ENCODE measurements around the gene C2CD2. TPM values are rescaled to one million over a fixed set of nuclear protein-coding genes. Genes with fewer than 3 reads are reported as not detected.
"Not testable (repeated sequence)": the region's sequence is repeated elsewhere in the genome, so short reads cannot be mapped to it uniquely, and the experiment has no call there.

The C2CD2 gene
- total RNA-seq: 10 to 100 TPM; 28.0 to 43.1 TPM
- long read RNA-seq, donor 1, full-length matches to known transcripts: 3 of 8 reads
- long read RNA-seq, donor 1, partial matches to known transcripts: 2 of 8 reads
- long read RNA-seq, donor 1, other reads (novel, unspliced or antisense): 3 of 8 reads
- long read RNA-seq, donor 2, partial matches to known transcripts: 0 of 16 reads
- long read RNA-seq, donor 2, other reads (novel, unspliced or antisense): 16 of 16 reads

GRCh38 chr21:41953831-41954653, at the start of gene C2CD2:
Gene C2CD2, minus strand, starts transcription at chr21:41954018. Its CDS starts 370 bp downstream, at chr21:41953648.
- intact Hi-C loops (cut with DNase I): no loop called here
- DNase-seq (ENCODE audit: low spot score): peak; percentile 91

- DNase-seq (ENCODE audit: low spot score): no peak
- intact Hi-C loops (cut with DNase I): loop anchor here in 1 of 2 donors (10.0 kb wide), 1 partner anchor 78 kb away; no protein-coding TSS in a partner anchor
Observed at GRCh38 chr21:42003051-42003461, 49.2 kb upstream of the C2CD2 start.

DNA sequence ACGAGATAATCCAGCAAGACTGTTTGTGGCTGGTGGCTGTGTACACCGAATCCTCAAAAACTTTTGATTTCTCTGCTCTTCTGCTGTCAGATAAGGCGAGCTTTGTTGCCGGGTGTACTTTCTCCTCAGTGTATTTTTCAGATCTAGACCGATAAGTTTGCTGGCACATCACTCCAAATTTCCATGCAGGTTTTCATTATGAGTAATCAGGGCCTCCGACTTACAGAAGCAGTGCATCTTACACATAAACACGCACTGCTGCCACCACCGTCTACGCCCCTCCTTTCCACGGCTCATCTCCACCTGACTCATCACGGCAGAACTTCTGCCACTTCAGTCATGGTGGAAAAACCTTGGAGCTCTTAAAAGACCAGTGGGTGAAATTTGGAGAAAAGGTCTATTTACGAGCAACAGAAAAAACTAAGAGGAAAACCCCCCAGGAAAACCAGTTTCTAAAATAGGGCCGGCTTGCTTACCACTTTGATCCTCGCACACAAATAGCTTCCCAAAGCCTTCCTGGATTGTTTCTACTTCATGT, 48.7 kb upstream of the C2CD2 start:
- no peak for DNase-seq (ENCODE audit: low spot score)
- intact Hi-C loops (cut with DNase I): loop anchor here in 1 of 2 donors (10.0 kb wide), 1 partner anchor 78 kb away; no protein-coding TSS in a partner anchor

DNA sequence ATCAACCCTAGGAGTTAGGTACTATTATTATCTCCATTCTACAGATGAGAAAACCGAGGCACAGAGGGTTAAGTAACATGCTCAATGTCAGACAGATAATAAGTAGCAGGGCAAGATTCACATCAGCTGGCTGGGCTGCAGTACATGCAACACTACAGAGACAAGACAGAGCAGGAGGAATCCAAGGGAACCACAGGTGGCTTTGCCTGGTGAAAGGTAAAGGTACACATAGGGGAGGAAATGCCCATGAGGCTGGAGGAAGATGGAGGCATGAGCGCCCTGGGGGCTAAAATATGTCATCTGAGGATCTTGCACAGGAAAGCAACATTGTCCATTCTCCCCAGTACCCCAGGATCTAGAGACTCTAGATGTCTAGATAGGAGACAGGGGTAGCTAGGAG, 48.0 kb upstream of the C2CD2 start:
- intact Hi-C loops (cut with DNase I): loop anchor here in 1 of 2 donors (10.0 kb wide), 1 partner anchor 77 kb away; no protein-coding TSS in a partner anchor
- no peak for DNase-seq (ENCODE audit: low spot score)

- DNase-seq (ENCODE audit: low spot score): no peak
- intact Hi-C loops (cut with DNase I): loop anchor here in 1 of 2 donors (10.0 kb wide), 1 partner anchor 76 kb away; no protein-coding TSS in a partner anchor
Observed at GRCh38 chr21:42000908-42001307, 47.1 kb upstream of the C2CD2 start.

GRCh38 chr21:41997657-41998056, 43.8 kb upstream of the C2CD2 start:
- intact Hi-C loops (cut with DNase I): no loop called here
- DNase-seq (ENCODE audit: low spot score): no peak

DNA sequence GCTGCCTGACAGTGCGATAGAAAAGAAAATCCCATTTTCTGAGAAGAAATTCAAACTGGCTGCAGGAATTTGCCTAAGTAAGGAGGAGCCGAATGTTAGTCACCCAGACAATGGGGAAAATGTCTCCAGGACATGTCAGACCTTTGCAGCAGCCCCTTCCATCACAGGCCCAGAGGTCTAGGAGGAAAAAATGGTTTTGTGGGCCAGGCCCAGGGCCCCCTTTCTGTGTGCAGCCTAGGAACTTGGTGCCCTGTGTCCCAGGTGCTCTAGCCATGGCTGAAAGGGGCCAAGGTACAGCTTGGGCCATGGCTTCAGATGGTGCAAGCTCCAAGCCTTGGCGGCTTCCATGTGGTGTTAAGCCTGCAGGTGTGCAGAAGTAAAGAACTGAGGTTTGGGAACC, 41.8 kb upstream of the C2CD2 start:
- intact Hi-C loops (cut with DNase I): no loop called here
- no peak for DNase-seq (ENCODE audit: low spot score)

GRCh38 chr21:41994613-41995012, 40.8 kb upstream of the C2CD2 start:
- intact Hi-C loops (cut with DNase I); DNase-seq (ENCODE audit: low spot score): not testable (repeated sequence)

GRCh38 chr21:41993744-41994143, 39.9 kb upstream of the C2CD2 start:
- intact Hi-C loops (cut with DNase I): no loop called here
- DNase-seq (ENCODE audit: low spot score): no peak

DNA sequence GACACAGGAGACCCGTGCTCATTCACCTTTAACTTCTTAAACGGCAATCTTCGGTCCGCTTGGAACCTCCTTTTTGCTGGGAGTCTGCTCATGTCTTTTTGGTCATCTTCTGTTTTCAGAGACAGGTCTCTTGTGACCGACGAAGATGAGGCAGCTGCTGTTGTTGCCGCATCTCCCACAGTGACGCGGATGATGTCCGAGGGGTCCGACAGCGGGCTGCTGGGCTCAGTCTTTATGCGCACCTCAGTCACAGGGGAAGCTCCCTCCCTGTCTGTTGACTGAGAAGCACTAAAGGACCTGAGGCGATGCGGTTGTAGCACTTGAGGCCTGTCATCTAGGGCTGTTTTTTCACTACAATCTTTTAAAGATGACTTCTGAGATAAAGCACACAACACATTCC, 38.8 kb upstream of the C2CD2 start:
- intact Hi-C loops (cut with DNase I): no loop called here
- no peak for DNase-seq (ENCODE audit: low spot score)

GRCh38 chr21:41991659-41992058, 37.8 kb upstream of the C2CD2 start:
- no peak for DNase-seq (ENCODE audit: low spot score)
- intact Hi-C loops (cut with DNase I): no loop called here

DNA sequence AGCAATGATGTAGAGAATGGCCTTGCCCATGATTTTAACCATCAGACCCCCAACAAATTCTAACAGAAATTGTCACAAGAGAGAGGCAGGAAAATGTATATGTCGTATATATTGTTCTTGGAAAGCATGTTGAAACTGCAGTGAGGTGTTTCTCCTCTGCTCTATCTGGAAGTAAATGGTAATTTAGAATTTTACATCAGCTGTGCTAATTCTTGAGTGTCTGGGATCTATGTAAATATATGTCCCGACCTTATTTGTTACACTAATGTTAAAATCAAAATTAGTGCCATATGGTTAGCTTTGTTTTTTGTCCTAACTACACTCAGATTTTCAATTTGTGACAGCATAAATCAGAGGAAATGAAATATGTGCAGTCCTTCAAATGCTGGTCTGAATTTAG, 35.9 kb upstream of the C2CD2 start:
- no peak for DNase-seq (ENCODE audit: low spot score)
- intact Hi-C loops (cut with DNase I): no loop called here

- no peak for DNase-seq (ENCODE audit: low spot score)
- intact Hi-C loops (cut with DNase I): no loop called here
Observed at GRCh38 chr21:41987310-41987709, 33.5 kb upstream of the C2CD2 start.

- no peak for DNase-seq (ENCODE audit: low spot score)
- intact Hi-C loops (cut with DNase I): no loop called here
Observed at GRCh38 chr21:41985662-41986416, 32.0 kb upstream of the C2CD2 start.

GRCh38 chr21:41983229-41983628, 29.4 kb upstream of the C2CD2 start:
- no peak for DNase-seq (ENCODE audit: low spot score)
- intact Hi-C loops (cut with DNase I): no loop called here

GRCh38 chr21:41980561-41980960, 26.7 kb upstream of the C2CD2 start:
- DNase-seq (ENCODE audit: low spot score): no peak
- intact Hi-C loops (cut with DNase I): no loop called here

GRCh38 chr21:41979751-41980369, 26.0 kb upstream of the C2CD2 start:
- intact Hi-C loops (cut with DNase I): no loop called here
- DNase-seq (ENCODE audit: low spot score): no peak

DNA sequence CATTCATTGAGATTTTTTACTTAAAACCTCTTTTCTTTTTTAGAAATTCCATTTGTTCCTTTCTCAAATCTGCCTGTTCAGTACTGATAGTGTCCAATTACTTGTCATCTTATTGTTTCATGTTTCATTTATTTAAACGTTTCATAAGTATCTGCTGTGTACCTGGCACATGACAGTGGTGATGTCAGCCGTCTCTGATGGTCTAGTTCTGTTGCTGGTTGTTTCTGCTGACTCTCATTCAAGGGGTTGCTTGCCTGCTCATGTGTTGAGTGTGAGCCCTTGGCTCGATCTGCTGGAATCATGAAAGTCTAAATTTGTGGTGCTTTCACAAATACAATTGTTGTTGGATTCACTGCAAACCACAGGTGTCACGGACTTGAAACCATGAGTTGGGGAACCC, 25.5 kb upstream of the C2CD2 start:
- DNase-seq (ENCODE audit: low spot score): no peak
- intact Hi-C loops (cut with DNase I): no loop called here
